SK-N-SH (cell line): ENCODE results near the gene TFEB. TPM values are rescaled to one million over a fixed set of nuclear protein-coding genes. Genes with fewer than 3 reads are reported as not detected.

ENCODE experiments used
- CTCF ChIA-PET: fragments of 300-600, 350-600 bp; formaldehyde crosslinking; extraction: SDS; loops from one replicate; lab custom pipeline; 2021; lab: Yijun Ruan, JAX
- POLR2A ChIA-PET: fragments of 350-600 bp; sonication (Branson Sonifier 250); formaldehyde crosslinking; extraction: SDS; loops from one replicate; lab custom pipeline; 2020; ENCODE audit warnings: antibody characterized with exemption, inconsistent platforms; lab: Yijun Ruan, JAX
- DNase-seq: peaks from one replicate; pipeline ENCODE4 v3.0.0; 2012
- H2AFZ ChIP-seq: fragments of 200-600 bp; sonication (generic); 2 replicates; pipeline ENCODE4 v1.8.1; 2016; ENCODE audit warnings: antibody characterized with exemption, mild to moderate bottlenecking, low read depth
- H3F3A ChIP-seq: fragments of 200-600 bp; sonication (generic); replicated peaks from 2 replicates; pipeline ENCODE3; 2016; ENCODE audit warnings: antibody characterized with exemption, mild to moderate bottlenecking; ENCODE audit not compliant: insufficient read depth
- H3K27ac ChIP-seq, 2 experiments: fragments of 200-500 bp in 1 of 2; fragments of 200-600 bp in 1 of 2; sonication (Bioruptor generic) in 1 of 2; sonication (generic), shearing (Covaris generic) in 1 of 2; 2 replicates each; pipeline versions ENCODE4 v1.5.1 to v1.6.1; 2014 to 2016; ENCODE audit warnings: low read depth in 2 of 2, inconsistent platforms in 1 of 2, low read length in 1 of 2, mild to moderate bottlenecking in 1 of 2, mixed read lengths in 1 of 2
- H3K27me3 ChIP-seq: fragments of 200-600 bp; sonication (generic), shearing (Covaris generic); 2 replicates; pipeline ENCODE4 v1.6.1; 2016; ENCODE audit warnings: mixed run types; ENCODE audit not compliant: insufficient read depth
- H3K36me3 ChIP-seq, 2 experiments: fragments of 200-500 bp in 1 of 2; fragments of 200-600 bp in 1 of 2; sonication (Bioruptor generic) in 1 of 2; sonication (generic) in 1 of 2; replicated peaks in 1 of 2; 2 replicates each; pipeline versions ENCODE3 to v1.5.1; 2014 to 2016; ENCODE audit warnings: low read length in 1 of 2, mild to moderate bottlenecking in 1 of 2; ENCODE audit not compliant: insufficient read depth in 2 of 2, control insufficient read depth in 1 of 2
- H3K4me1 ChIP-seq, 2 experiments: fragments of 200-500 bp in 1 of 2; fragments of 200-600 bp in 1 of 2; sonication (Bioruptor generic) in 1 of 2; sonication (generic), shearing (Covaris generic) in 1 of 2; 2 replicates each; pipeline versions ENCODE4 v1.5.1 to v1.6.1; 2014 to 2016; ENCODE audit warnings: low read depth in 1 of 2, low read length in 1 of 2, mixed run types in 1 of 2; ENCODE audit not compliant: insufficient read depth in 2 of 2, control insufficient read depth in 1 of 2
- H3K4me2 ChIP-seq: fragments of 200-600 bp; sonication (generic), shearing (Covaris generic); 2 replicates; pipeline ENCODE4 v1.6.1; 2017; ENCODE audit warnings: mixed run types
- H3K4me3 ChIP-seq, 2 experiments: fragments of 200-500 bp in 1 of 2; fragments of 200-600 bp in 1 of 2; sonication (Bioruptor generic) in 1 of 2; sonication (generic), shearing (Covaris generic) in 1 of 2; 2 replicates each; pipeline versions ENCODE4 v1.5.1 to v1.8.1; 2014 to 2016; ENCODE audit warnings: low read depth in 2 of 2, inconsistent platforms in 1 of 2, low read length in 1 of 2, mild to moderate bottlenecking in 1 of 2, mixed read lengths in 1 of 2, moderate library complexity in 1 of 2
- H3K79me2 ChIP-seq: fragments of 200-600 bp; sonication (generic); 2 replicates; pipeline ENCODE4 v1.8.1; 2017; ENCODE audit warnings: mild to moderate bottlenecking; ENCODE audit not compliant: insufficient read depth
- H3K9ac ChIP-seq: fragments of 200-600 bp; sonication (generic); 2 replicates; pipeline ENCODE4 v1.6.1; 2017; ENCODE audit warnings: mixed run types
- H3K9me2 ChIP-seq: fragments of 200-600 bp; sonication (generic); 2 replicates; pipeline ENCODE4 v1.6.1; 2017; ENCODE audit warnings: mixed run types
- H3K9me3 ChIP-seq: fragments of 200-600 bp; sonication (generic); 2 replicates; pipeline ENCODE4 v1.6.1; 2017; ENCODE audit warnings: mixed run types, mild to moderate bottlenecking, moderate library complexity
- H4K20me1 ChIP-seq: fragments of 200-600 bp; sonication (generic); 2 replicates; pipeline ENCODE4 v1.6.1; 2017; ENCODE audit warnings: mild to moderate bottlenecking, mixed run types; ENCODE audit not compliant: insufficient read depth
- EP300 ChIP-seq, 2 experiments: IDR thresholded peaks; 2 replicates each; pipeline versions ENCODE4 v1.4.0 to v1.6.1; 2012; ENCODE audit warnings: borderline replicate concordance in 1 of 2, low read depth in 1 of 2, low read length in 1 of 2
- GATA2 ChIP-seq: sonication (generic); formaldehyde crosslinking; IDR thresholded peaks from 2 replicates; pipeline ENCODE4 v1.5.0; 2020; ENCODE audit warnings: mild to moderate bottlenecking, missing genetic modification reagents
- JUND ChIP-seq: IDR thresholded peaks from 2 replicates; pipeline ENCODE4 v1.4.0; 2012
- MEF2A ChIP-seq: IDR thresholded peaks from 2 replicates; pipeline ENCODE4 v1.4.0; 2012; ENCODE audit warnings: low read depth, borderline replicate concordance
- NRF1 ChIP-seq: IDR thresholded peaks from 2 replicates; pipeline ENCODE4 v1.6.1; 2012; ENCODE audit warnings: low read depth, mild to moderate bottlenecking, low read length
- RCOR1 ChIP-seq: fragments of 150-350 bp; IDR thresholded peaks from 2 replicates; pipeline ENCODE4 v1.6.1; 2017; ENCODE audit warnings: antibody characterized with exemption, low read length
- SIN3A ChIP-seq: IDR thresholded peaks from 2 replicates; pipeline ENCODE4 v1.6.1; 2012; ENCODE audit warnings: low read depth, mild to moderate bottlenecking, low read length, moderate library complexity, borderline replicate concordance
- SMC3 ChIP-seq: IDR thresholded peaks from 2 replicates; pipeline ENCODE4 v1.6.1; 2012; ENCODE audit warnings: low read depth, low read length, improper control_type of control experiment
- TAF1 ChIP-seq: IDR thresholded peaks from 2 replicates; pipeline ENCODE4 v1.6.1; 2012; ENCODE audit warnings: low read depth, mild to moderate bottlenecking, low read length, moderate library complexity, borderline replicate concordance
- YY1 ChIP-seq: IDR thresholded peaks from 2 replicates; pipeline ENCODE4 v1.4.0; 2012; ENCODE audit warnings: low read depth, mild to moderate bottlenecking
- WGBS: methylation state at CpG from one replicate; pipeline ENCODE4 v1.1.6; 2017; ENCODE audit warnings: low lambda C conversion rate; 5-methylcytosine and 5-hydroxymethylcytosine counted together
- polyA plus RNA-seq, 3 experiments: library from polyadenylated mRNA; depleted of rRNA; stranded (reverse); fragments of >200 nt; gene quantifications; 2 replicates each; pipeline ENCODE4 v1.2.3, GENCODE V29; 2012
- TF ChIP-seq, protein P1 (sequence below): fragments of 150-350 bp; IDR thresholded peaks from 2 replicates; pipeline ENCODE4 v1.6.1; 2016; ENCODE audit warnings: mild to moderate bottlenecking, low read depth, low read length
- TF ChIP-seq, protein P2 (sequence below): IDR thresholded peaks from 2 replicates; pipeline ENCODE4 v1.4.0; 2012; ENCODE audit warnings: low read depth
- TF ChIP-seq, protein P3 (sequence below): IDR thresholded peaks from 2 replicates; pipeline ENCODE4 v1.4.0; 2012; ENCODE audit warnings: low read depth, borderline replicate concordance
- TF ChIP-seq, protein P4 (sequence below): IDR thresholded peaks from 2 replicates; pipeline ENCODE4 v1.6.1; 2012; ENCODE audit warnings: mild to moderate bottlenecking, low read depth, low read length, moderate library complexity

The TFEB gene
- polyA plus RNA-seq, 1 of the 3 experiments (the other 2 are of a cell fraction) = 6.2 TPM

DNA sequence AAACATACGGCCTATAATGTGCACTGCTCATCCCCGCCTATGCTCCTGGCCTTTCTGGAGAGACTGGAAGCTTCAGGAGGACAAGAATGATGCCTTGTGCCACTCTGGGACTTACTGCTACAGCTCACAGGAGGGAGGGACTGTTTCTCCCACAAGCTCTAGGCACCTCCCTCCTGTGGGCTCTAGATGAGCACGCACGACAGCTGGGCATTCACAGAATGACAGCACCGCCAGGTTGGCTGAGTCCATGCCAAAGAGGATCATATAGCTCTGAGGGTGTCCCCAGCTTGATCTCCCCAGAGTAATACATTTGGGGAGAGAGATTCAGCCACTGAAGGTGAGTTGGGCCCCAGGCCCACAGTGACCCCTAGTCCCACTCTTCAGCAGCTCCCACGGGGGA lies 21.9 kb upstream of the TFEB start (continued):
- TF ChIP-seq RCOR1 (no peak), YY1 (no peak), TAF1 (no peak)
- TF ChIP-seq, all 33 proteins: peak for 0

DNA sequence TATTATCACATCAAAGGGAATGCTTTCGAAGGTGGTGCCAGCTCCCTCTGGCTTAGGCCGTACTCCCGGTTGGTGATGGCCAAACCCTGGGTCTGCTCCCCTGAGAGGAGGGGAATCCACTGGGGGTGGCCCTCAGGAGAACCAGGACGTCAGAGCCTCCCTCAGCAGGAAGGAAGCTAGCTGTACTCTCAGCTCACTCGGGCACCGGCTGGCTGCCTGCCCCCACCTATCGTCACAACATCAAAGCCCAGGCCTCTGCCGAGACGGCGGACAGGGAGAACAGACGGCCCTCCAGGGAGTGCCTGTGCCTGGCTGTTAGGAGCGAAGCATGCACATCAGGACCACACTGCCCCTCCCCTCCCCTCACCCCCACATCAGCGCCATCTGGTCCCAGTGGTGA lies 20.9 kb upstream of the TFEB start:
- POLR2A ChIA-PET = no interaction called here
- H3K27me3 ChIP-seq = no peaks in the 10 kb centered on the region
- no peaks in the 10 kb centered on the region for H3F3A ChIP-seq
- TF ChIP-seq NRF1 (no peak), RCOR1 (no peak), SMC3 (no peak), GATA2 (CRISPR knock-in tag) (no peak), MEF2A (no peak), SIN3A (no peak), JUND (no peak), EP300 (IDR thresholded peaks at IDR 0.05; ENCODE audit: borderline replicate concordance in 1 of 2, low read depth in 1 of 2, low read length in 1 of 2) (no peak)
- TF ChIP-seq, protein P1, sequence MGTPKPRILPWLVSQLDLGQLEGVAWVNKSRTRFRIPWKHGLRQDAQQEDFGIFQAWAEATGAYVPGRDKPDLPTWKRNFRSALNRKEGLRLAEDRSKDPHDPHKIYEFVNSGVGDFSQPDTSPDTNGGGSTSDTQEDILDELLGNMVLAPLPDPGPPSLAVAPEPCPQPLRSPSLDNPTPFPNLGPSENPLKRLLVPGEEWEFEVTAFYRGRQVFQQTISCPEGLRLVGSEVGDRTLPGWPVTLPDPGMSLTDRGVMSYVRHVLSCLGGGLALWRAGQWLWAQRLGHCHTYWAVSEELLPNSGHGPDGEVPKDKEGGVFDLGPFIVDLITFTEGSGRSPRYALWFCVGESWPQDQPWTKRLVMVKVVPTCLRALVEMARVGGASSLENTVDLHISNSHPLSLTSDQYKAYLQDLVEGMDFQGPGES = no peak
- TF ChIP-seq, protein P2, sequence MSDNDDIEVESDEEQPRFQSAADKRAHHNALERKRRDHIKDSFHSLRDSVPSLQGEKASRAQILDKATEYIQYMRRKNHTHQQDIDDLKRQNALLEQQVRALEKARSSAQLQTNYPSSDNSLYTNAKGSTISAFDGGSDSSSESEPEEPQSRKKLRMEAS = no peak
- TF ChIP-seq, protein P3, sequence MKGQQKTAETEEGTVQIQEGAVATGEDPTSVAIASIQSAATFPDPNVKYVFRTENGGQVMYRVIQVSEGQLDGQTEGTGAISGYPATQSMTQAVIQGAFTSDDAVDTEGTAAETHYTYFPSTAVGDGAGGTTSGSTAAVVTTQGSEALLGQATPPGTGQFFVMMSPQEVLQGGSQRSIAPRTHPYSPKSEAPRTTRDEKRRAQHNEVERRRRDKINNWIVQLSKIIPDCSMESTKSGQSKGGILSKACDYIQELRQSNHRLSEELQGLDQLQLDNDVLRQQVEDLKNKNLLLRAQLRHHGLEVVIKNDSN = no peak
- TF ChIP-seq, protein P4, sequence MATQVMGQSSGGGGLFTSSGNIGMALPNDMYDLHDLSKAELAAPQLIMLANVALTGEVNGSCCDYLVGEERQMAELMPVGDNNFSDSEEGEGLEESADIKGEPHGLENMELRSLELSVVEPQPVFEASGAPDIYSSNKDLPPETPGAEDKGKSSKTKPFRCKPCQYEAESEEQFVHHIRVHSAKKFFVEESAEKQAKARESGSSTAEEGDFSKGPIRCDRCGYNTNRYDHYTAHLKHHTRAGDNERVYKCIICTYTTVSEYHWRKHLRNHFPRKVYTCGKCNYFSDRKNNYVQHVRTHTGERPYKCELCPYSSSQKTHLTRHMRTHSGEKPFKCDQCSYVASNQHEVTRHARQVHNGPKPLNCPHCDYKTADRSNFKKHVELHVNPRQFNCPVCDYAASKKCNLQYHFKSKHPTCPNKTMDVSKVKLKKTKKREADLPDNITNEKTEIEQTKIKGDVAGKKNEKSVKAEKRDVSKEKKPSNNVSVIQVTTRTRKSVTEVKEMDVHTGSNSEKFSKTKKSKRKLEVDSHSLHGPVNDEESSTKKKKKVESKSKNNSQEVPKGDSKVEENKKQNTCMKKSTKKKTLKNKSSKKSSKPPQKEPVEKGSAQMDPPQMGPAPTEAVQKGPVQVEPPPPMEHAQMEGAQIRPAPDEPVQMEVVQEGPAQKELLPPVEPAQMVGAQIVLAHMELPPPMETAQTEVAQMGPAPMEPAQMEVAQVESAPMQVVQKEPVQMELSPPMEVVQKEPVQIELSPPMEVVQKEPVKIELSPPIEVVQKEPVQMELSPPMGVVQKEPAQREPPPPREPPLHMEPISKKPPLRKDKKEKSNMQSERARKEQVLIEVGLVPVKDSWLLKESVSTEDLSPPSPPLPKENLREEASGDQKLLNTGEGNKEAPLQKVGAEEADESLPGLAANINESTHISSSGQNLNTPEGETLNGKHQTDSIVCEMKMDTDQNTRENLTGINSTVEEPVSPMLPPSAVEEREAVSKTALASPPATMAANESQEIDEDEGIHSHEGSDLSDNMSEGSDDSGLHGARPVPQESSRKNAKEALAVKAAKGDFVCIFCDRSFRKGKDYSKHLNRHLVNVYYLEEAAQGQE = no peak
- no peaks in the 10 kb centered on the region for H3K36me3 ChIP-seq
- no peaks in the 10 kb centered on the region for H3K9me3 ChIP-seq
- no peak overlapping the region for H3K4me3 ChIP-seq
- no peaks in the 10 kb centered on the region for H3K79me2 ChIP-seq
- no peak overlapping the region for H3K27ac ChIP-seq
- peaks cover 0 to 6% of the 10 kb centered on the region in 2 experiments; a peak in 1 of 4 replicates for H3K4me1 ChIP-seq
- no peaks in the 10 kb centered on the region for H4K20me1 ChIP-seq
- CTCF ChIA-PET = interaction anchor here (0.6 to 1.9 kb wide), 3 partner anchors 19 to 69 kb away, joined by 3 to 6 read pairs (median 4); no protein-coding TSS in a partner anchor
- no peak overlapping the region for H3K9ac ChIP-seq
- WGBS = 79% methylated on average over 7 of the region's 13 CpGs
- H3K9me2 ChIP-seq = no peaks in the 10 kb centered on the region
- no peak overlapping the region for H3K4me2 ChIP-seq
- H2AFZ ChIP-seq = no peak overlapping the region
- DNase-seq = no peak
